ENCODE results near the gene OTOF. TPM values are rescaled to one million over a fixed set of nuclear protein-coding genes. Genes with fewer than 3 reads are reported as not detected.

OTOF gene
- total and polyA plus RNA-seq, 2 of the 13 experiments (the other 11 are each of a cell fraction or from before 2014, with no cell fraction given) = 0.04 TPM; not detected in 1

GRCh38 chr2:26511466-26511865, 33.5 kb upstream of the OTOF start:
- Histone ChIP-seq H3K4me2 (ENCODE audit: low read depth, low read length) (no peak overlapping the region), H3K9ac (ENCODE audit: insufficient read depth, low read depth, low read length) (no peak overlapping the region), H3K27me3 (ENCODE audit: control insufficient read depth in 1 of 2, insufficient read depth in 2 of 2, low read length in 2 of 2) (peaks cover 16 to 81% of the 10 kb centered on the region in 2 experiments), H3K4me3 (replicated peaks in 1 of 3; ENCODE audit: insufficient read depth in 1 of 3, low read depth in 2 of 3, low read length in 3 of 3) (no peak overlapping the region), H3K79me2 (ENCODE audit: insufficient read depth, low read length) (no peaks in the 10 kb centered on the region), H4K20me1 (ENCODE audit: insufficient read depth, low read length) (no peaks in the 10 kb centered on the region), H2AFZ (ENCODE audit: low read length) (no peak overlapping the region), H3K9me3 (ENCODE audit: low read length) (no peaks in the 10 kb centered on the region), H3K4me1 (ENCODE audit: insufficient read depth, low read length) (no peaks in the 10 kb centered on the region), H3K27ac (ENCODE audit: extremely low read length, insufficient read depth, low read length) (no peak overlapping the region), H3K36me3 (replicated peaks in 1 of 2; ENCODE audit: control insufficient read depth in 1 of 2, insufficient read depth in 2 of 2, low read length in 2 of 2) (no peaks in the 10 kb centered on the region)
- ATAC-seq (no peak), DNase-seq (ENCODE audit: low spot score) (no peak), FAIRE-seq (no peak)
- TF ChIP-seq, protein P1, sequence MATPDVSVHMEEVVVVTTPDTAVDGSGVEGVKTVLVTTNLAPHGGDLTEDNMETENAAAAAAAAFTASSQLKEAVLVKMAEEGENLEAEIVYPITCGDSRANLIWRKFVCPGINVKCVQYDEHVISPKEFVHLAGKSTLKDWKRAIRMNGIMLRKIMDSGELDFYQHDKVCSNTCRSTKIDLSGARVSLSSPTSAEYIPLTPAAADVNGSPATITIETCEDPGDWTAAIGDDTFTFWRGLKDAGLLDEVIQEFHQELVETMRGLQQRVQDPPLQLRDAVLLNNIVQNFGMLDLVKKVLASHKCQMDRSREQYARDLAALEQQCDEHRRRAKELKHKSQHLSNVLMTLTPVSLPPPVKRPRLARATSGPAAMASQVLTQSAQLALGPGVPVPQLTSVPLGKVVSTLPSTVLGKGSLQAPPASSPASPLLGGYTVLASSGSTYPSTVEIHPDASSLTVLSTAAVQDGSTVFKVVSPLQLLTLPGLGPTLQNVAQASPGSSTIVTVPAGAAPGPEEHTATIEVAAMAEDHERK (CRISPR knock-in tag; IDR thresholded peaks at IDR 0.05; ENCODE audit: low read depth) = no peak
- TF ChIP-seq SNAPC2 (CRISPR knock-in tag; IDR thresholded peaks at IDR 0.05) (no peak), ZKSCAN1 (IDR thresholded peaks at IDR 0.05; ENCODE audit: low read length) (no peak), DMAP1 (CRISPR knock-in tag; IDR thresholded peaks at IDR 0.05) (no peak), DPF2 (CRISPR knock-in tag; IDR thresholded peaks at IDR 0.05; ENCODE audit: borderline replicate concordance, low read depth) (no peak), ZBTB33 (CRISPR knock-in tag; IDR thresholded peaks at IDR 0.05) (no peak), ZBTB20 (CRISPR knock-in tag; IDR thresholded peaks at IDR 0.05; ENCODE audit: borderline replicate concordance, low read depth) (no peak), POGZ (CRISPR knock-in tag; IDR thresholded peaks at IDR 0.05) (no peak)
- TF ChIP-seq, protein P2, sequence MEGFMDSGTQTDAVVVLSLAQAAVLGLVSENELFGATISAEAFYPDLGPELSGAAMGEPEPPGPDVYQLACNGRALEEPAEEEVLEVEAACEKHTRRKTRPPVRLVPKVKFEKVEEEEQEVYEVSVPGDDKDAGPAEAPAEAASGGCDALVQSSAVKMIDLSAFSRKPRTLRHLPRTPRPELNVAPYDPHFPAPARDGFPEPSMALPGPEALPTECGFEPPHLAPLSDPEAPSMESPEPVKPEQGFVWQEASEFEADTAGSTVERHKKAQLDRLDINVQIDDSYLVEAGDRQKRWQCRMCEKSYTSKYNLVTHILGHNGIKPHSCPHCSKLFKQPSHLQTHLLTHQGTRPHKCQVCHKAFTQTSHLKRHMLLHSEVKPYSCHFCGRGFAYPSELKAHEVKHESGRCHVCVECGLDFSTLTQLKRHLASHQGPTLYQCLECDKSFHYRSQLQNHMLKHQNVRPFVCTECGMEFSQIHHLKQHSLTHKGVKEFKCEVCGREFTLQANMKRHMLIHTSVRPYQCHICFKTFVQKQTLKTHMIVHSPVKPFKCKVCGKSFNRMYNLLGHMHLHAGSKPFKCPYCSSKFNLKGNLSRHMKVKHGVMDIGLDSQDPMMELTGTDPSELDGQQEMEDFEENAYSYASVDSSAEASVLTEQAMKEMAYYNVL (CRISPR knock-in tag; IDR thresholded peaks at IDR 0.05; ENCODE audit: borderline replicate concordance) = no peak
- TF ChIP-seq, protein P3, sequence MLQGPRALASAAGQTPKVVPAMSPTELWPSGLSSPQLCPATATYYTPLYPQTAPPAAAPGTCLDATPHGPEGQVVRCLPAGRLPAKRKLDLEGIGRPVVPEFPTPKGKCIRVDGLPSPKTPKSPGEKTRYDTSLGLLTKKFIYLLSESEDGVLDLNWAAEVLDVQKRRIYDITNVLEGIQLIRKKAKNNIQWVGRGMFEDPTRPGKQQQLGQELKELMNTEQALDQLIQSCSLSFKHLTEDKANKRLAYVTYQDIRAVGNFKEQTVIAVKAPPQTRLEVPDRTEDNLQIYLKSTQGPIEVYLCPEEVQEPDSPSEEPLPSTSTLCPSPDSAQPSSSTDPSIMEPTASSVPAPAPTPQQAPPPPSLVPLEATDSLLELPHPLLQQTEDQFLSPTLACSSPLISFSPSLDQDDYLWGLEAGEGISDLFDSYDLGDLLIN (CRISPR knock-in tag; IDR thresholded peaks at IDR 0.05; ENCODE audit: borderline replicate concordance) = no peak
- WGBS (ENCODE audit: low lambda C conversion rate) = 27% methylated on average over 5 of the region's 7 CpGs
- intact Hi-C loops (cut with micrococcal nuclease; ENCODE audit: unreplicated experiment) (no loop called here), in situ Hi-C loops (cut with HindIII; ENCODE audit: extremely low pct_ligation_motif_present, low pct_unique_long_range_greater_than_20kb) (no loop called here)
- BruUV-seq (replicated peaks) = no TSS peak
- ChIA-PET POLR2A (no interaction called here), CTCF (ENCODE audit: low intra/inter-chr PET ratio, low total read pairs) (no interaction called here)

All from HepG2 (cell line).